ENCODE measurements around the gene SMC1B.
"Not testable (repeated sequence)": the region's sequence is repeated elsewhere in the genome, so short reads cannot be mapped to it uniquely, and the experiment has no call there.

The SMC1B gene, protein sequence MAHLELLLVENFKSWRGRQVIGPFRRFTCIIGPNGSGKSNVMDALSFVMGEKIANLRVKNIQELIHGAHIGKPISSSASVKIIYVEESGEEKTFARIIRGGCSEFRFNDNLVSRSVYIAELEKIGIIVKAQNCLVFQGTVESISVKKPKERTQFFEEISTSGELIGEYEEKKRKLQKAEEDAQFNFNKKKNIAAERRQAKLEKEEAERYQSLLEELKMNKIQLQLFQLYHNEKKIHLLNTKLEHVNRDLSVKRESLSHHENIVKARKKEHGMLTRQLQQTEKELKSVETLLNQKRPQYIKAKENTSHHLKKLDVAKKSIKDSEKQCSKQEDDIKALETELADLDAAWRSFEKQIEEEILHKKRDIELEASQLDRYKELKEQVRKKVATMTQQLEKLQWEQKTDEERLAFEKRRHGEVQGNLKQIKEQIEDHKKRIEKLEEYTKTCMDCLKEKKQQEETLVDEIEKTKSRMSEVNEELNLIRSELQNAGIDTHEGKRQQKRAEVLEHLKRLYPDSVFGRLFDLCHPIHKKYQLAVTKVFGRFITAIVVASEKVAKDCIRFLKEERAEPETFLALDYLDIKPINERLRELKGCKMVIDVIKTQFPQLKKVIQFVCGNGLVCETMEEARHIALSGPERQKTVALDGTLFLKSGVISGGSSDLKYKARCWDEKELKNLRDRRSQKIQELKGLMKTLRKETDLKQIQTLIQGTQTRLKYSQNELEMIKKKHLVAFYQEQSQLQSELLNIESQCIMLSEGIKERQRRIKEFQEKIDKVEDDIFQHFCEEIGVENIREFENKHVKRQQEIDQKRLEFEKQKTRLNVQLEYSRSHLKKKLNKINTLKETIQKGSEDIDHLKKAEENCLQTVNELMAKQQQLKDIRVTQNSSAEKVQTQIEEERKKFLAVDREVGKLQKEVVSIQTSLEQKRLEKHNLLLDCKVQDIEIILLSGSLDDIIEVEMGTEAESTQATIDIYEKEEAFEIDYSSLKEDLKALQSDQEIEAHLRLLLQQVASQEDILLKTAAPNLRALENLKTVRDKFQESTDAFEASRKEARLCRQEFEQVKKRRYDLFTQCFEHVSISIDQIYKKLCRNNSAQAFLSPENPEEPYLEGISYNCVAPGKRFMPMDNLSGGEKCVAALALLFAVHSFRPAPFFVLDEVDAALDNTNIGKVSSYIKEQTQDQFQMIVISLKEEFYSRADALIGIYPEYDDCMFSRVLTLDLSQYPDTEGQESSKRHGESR

DNA sequence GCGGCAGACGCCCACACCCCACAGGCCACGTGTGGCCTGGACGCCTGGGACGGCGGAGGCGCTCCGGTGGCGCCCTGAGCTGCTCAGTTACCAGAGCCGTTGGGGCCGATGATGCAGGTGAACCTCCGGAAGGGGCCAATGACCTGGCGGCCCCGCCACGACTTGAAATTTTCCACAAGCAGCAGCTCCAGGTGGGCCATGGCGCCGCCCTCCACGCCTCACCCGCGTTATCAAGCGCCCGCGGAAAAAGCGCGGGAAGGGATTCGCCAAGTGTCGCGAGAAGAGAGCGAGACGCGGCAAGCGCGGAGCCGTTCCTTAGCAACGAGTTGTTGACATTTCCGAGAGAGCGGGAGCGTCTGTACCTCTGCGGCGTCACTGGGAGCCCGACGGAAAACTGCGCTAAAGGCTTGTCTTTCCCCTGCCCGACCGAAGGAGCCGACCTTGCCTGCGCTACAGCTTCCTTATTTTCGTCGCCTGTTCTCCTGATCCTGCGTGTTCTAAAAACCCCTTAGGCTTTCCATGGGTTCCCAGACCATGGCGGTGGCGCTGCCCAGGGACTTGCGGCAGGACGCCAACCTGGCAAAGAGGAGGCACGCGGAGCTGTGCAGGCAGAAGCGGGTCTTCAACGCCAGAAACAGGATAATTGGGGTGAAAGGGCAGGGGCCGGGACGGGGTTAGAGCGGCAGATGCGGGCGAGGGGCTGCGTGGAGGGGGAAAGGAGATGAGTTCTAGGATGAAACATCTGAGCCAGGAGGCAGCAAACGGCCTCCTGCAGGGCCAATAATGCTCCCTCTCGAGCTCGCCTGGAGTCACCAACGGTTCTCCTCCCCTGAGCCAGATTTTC lies at the start of gene SMC1B, which contains the start of gene RIBC2:
SMC1B (minus strand) TSS at position 232 of the 844 bp plus-strand sequence; CDS start at position 200, 32 bp downstream.
RIBC2 (plus strand) TSS at position 326 of the 844 bp plus-strand sequence; CDS start at position 520, 194 bp downstream.
- DNase-seq (ENCODE audit: low read depth, low spot score) = peak; percentile 95

DNA sequence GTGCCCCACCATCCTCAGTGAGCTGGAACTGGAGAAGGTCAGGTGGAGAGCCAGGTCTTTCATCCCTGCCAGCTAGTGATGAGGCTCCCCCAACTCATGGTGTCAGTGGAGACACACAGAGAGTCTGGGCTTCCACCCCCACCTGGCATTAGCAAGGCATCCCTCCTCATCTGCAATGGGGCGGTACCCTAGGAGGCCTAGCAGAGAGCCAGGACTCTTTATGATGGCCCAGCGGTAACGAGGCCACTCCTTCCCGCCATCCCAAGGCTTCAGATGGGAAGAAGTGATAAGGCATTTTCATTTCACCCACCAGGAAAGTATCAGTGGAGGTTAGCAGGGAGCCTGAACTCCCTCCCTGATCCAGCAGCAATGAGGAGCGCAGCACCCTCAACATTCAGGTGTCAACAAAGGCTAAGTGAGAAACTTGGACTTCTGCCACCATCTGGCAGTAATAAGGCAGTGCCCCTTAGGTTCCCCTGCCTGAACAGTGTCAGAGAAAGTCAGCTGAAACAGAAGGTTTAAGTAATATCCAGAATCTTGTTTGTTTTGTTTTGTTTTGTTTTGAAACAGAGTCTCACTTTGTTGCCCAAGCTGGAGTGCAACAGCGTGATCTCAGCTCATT lies 48.7 kb upstream of the SMC1B start:
- no peak for DNase-seq (ENCODE audit: low read depth, low spot score)

DNA sequence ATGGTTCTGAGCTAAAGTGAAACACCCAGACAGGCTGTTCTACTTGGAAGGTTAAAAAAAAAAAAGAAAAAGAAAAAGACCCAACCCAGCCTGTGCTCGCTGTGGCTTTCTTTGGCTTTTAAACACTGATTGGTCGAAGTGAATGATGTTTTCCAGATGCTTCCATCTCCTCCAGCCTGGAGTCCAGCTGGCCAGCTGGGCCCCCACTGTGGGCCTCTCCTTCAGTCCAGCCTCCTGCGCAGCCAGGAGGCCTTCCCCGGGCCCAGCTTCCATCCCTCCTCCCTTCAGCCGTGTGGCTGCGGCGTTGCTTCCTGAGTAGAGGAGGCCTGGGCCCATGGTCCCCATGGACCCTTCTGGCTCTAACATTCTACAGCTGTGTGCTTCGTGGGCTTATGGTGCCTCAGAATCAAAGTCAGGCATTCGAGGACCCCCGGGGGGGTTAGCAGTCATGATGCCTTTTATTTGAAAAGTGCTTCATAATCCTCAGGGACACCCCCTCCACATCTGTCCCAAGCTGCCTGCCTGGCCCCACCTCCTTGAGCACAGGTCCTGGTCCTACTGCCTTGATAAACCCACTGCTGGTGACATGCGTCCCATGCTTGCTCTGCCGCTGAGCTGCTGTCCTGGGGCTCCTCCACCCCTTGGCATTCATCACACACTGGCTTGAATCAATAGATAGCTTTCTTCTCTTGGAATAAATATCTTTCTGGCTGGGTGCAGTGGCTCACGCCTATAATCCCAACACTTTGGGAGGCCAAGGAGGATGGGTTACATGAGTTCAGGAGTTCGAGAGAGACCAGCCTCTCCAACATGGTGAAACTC lies 47.1 kb upstream of the SMC1B start:
- no peak for DNase-seq (ENCODE audit: low read depth, low spot score)

DNA sequence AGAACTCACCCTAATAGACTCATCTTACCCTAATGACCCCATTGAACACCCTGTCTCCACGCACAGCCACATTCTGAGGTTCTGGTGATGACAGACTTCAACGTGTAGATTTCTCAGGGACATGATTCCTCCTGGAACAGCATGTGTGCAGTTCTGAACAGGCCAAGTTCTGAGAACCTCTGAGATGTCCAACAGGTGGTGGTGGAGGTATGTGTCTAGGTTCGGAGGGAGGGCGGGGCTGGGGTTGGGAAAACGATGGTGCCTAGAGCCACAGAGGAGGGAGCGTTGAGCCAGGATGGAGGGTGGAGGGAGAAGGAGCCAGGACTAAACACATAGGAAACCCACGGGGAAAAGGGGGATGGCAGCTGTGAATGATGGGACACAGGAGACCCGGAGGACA lies 45.8 kb upstream of the SMC1B start:
- no peak for DNase-seq (ENCODE audit: low read depth, low spot score)

DNA sequence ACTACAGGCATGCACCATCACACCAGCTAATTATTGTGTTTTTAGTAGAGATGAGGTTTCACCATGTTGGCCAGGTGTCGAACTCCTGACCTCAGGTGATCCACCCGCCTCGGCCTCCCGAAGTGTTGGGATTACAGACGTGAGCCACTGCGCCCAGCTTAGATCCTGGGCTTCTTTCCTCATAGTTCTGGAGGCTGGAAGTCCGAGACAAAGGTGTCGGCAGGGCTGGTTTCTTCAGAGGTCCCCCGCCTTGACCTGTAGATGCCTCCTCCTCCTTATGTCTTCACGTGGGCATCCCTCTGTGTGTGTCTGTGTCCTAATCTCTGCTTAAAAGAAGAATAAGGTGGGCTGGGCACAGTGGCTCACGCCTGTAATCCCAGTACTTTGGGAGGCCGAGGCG lies 45.1 kb upstream of the SMC1B start:
- no peak for DNase-seq (ENCODE audit: low read depth, low spot score)

DNA sequence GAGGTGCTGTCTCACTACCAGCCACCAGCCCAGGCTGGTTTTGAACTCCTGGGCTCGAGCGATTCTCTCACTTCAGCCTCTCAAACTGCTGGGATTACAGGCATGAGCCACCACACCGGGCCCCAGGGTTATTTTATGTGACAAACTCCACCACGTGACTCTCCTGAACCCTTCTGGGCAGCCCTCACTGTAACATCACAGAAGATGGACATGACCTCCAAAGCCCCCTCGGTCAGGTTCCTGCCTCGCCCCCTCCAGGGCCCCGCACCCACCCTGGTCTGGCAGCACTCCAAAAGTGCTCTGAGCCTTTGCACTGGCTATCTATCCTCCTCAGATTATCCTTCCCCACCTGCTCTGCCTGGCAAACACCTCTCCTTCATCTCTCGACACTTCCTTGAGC lies 43.4 kb upstream of the SMC1B start:
- DNase-seq (ENCODE audit: low read depth, low spot score) = no peak

DNA sequence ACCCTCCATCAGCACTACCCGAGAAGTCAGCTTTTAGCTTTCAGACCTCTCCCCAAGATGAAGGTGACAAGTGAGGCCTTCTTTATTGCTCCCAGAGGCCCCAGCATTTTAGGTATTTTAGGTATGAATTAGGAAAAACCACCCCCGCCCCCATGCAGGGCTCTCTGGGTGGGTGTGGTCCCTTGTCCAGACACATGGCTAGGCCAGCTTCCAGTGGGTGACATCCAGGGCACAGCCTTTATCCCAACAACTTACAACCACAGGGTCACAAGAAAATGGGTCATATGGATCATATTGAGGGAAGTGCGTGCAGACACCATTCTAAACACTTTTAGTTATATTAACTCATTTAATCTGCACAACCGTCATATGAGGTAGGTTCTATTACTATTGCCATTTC lies 42.2 kb upstream of the SMC1B start:
- DNase-seq (ENCODE audit: low read depth, low spot score) = no peak

DNA sequence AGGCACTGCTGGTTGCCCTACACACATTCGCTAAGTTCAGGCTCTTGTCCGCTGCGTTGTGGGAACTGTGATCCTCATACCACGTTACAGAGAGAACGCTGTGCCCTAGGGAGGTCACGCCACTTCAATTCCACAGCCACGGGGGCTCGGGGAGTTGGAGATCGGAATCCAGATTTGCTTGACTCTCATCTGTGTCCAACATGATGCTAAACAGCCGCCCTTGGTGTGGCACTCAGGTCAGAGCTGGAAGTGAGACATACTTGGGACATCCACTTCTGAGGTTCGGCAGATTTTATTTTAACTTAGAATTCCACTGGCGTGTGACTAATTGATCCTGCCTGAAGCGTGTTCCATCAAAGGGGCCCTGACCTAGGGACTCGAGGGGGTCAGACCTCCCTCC lies 41.8 kb upstream of the SMC1B start:
- DNase-seq (ENCODE audit: low read depth, low spot score) = no peak

DNA sequence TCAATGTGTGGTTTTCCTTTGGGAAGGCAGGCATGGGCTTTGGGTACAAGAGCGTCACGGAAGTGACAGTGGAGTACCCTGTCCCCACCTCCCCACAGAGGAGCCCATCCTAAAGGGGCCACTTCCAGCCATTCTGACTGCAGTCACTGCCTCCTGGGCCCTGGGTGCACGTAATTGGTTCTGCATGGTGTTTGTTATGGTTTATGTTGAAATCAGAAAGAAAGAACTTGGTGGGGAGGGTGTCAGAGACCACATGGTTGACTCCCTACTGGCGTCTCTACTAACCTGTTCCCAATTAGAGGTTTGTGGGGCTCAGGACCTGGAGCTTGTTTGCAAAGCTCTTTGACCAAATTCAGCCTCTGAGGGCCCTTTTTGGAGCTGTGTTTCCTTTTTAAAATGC lies 40.9 kb upstream of the SMC1B start:
- no peak for DNase-seq (ENCODE audit: low read depth, low spot score)

DNA sequence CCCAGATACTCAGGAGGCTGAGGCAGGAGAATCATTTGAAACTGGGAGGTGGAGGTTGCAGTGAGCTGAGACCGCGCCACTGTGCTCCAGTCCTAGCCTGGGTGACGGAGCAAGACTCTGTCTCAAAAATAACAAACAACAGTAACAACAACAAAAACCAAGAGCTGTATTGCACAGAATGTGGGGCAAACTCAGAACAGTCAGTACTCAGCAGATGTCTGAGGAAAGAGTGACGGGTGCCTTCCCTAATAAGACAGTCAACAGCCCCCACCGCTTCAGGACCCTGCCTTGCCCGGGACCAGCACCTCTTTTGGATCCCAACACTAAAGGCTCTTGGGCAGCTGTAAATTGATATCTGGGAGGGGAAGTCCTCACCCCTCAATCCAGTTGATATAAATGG lies 40.4 kb upstream of the SMC1B start:
- no peak for DNase-seq (ENCODE audit: low read depth, low spot score)

DNA sequence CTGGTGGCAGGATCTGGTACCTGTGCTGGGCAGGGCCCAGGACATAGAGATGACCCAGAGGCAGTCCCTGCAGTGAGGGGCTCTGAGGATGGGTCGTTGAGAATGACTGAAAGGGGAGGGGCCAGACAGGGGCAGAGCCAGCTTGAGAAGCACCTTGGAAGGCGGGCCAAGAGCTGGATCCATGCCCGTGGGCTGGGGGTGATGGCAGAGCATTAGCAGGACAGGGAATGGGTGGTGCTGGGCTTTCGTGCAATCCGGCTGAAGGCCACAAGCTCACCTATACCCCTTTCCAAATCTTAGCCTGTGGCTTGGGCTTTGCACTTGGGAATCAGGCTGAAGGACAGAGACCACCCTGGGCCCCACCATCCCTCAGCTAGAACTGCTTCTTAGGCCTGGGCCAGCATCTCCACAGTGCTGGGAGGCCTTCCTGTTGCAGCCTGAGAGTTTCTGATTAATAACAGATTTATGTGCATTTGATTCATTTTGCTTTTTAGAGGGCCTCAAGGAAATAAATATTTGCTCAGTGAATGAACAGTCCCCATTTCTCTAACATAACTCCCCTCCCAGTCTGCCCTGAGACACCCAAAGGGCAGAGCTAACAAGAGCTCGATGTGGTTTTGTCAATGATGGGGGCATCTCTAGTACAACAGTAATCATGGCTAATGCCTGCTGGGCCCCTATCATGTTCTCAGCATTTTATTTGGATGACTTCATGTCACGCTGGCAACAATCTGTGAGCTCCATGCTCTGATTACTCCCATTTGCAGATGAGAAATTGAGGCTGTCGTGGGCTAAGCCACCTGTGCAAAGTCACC lies 39.4 kb upstream of the SMC1B start:
- DNase-seq (ENCODE audit: low read depth, low spot score) = no peak

DNA sequence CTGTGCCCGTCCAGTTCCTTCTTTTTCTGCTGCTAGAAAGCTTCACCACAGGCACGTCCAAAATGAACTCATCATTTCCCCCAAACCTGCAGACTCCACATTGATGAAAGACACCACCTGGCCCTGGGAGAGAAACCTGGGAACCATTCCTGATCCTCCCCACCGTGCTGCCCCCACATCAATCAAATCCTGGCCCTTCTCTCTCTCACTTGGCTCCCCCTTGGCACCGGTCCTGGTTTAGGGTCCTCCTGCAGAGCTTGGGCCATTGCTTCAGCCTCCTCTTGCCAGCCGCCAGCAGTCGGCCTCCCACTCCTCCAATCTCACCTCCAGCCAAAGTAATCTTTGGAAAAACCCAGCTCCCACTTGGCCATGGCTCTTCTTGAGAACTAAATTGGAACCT lies 38.6 kb upstream of the SMC1B start:
- no peak for DNase-seq (ENCODE audit: low read depth, low spot score)

DNA sequence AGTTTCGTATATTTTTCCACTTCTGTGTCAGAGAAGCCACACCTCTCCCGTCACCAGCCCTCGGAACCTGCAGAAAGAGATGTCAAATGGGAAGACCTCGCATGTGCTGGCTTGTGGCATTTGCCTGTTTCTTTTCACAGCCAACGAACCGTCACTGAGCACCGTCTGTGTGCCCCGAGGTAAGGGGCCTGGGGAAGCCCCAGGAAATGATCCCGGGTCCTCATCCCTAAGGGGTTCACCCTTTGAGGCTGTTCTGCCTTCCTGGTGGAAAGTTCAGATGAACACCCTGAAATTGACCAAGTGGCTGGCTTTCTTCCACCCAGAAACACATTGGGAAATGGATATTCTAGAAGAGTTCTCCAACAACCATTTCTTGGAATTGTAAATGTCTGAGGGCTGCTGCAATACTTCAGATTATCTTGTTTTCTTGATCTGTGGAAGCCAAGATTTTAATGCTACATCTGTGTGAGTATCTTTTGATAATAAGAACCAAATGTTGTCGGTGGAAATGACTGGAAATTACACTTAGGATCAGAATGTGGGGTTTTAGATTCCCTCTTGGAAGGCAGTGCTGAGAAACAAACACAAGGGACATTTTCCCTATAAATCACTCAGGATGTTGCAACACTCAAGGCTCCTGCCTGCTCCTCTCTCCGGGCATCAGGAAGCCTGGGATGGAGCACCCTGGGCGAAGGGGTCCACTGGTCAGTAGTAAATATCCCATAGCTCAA lies 37.7 kb upstream of the SMC1B start:
- DNase-seq (ENCODE audit: low read depth, low spot score) = no peak

DNA sequence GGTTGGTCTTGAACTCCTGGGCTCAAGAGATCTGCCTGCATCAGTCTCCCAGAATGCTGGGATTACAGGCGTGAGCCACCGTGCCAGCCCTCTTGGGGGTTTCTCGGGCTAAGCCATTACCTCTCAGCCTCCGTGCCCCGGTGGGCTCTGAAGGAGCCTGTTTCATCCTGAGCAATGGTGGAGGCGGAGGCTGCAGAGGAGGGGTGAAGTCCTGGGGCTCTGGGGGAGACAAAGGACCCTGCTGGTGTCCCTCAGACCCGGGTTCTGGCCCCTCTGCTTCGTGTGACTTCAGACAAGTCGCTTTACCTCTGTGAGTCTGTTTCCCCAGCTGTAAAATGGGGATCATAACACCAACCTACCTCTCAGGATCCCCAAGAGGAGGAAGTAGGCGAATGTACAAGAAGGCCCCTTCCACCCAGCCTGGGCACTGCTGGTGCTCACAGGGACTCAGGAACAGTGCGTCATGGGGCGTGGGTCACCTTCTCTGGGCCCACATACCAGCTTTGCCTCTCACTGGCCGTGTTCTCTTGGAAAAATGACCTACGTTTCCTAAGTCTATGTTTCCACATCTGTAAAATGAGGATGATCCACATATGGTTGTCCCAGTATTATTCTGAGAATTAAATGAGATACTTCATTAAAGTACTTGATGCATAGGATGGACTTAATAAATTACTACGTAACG lies 36.8 kb upstream of the SMC1B start:
- DNase-seq (ENCODE audit: low read depth, low spot score) = no peak

DNA sequence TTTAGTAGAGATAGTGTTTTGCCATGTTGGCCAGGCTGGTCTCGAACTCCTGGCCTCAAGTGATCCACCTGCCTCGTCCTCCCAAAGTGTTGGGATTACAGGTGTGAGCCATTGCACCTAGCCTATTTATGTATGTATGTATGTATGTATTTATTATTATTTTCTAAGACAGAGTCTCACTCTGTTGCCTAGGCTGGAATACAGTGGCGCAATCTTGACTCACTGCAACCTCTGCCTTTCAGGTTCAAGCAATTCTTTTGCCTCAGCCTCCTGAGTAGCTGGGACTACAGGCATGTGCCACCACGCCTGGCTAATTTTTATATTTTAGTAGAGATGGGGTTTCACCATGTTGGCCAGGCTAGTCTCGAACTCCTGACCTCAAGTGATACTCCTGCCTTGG lies 36.0 kb upstream of the SMC1B start:
- DNase-seq (ENCODE audit: low read depth, low spot score) = not testable (repeated sequence)

DNA sequence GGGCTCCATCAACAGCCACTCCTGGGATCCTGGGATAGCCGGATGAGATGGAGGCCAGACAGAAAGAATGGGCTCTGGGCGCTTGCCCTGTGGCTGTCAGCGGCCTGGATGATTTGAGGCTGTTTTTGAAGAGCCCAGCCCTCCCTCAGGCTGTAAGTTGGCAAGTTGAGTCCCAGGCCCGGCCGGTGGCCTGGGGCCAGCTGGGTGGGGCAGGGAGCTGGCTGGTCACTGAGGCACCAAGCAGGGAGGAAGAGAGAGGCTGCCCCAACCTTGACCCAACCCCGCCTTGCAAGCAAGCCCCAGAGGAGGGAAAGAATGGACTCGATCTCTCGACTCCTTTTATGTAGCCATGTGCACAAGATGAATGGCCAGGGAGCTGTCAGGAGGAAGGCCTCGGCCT lies 35.0 kb upstream of the SMC1B start:
- peak; percentile 68 for DNase-seq (ENCODE audit: low read depth, low spot score)

DNA sequence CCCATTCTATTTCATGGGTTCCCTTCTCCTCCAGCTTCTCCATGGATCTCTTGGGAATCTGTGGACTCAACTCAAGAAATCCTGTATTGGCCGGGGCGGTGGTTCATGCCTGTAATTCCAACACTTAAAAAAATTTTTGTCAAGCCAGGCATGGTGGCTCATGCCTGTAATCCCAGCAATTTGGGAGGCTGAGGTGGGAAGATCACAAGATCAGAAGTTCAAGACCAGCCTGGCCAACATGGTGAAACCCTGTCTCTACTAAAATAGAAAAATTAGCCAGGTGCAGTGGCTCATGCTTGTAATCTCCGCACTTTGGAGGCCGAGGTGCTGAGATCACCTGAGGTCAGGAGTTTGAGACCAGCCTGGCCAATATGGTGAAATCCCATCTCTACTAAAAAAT lies 34.2 kb upstream of the SMC1B start:
- not testable (repeated sequence) for DNase-seq (ENCODE audit: low read depth, low spot score)

DNA sequence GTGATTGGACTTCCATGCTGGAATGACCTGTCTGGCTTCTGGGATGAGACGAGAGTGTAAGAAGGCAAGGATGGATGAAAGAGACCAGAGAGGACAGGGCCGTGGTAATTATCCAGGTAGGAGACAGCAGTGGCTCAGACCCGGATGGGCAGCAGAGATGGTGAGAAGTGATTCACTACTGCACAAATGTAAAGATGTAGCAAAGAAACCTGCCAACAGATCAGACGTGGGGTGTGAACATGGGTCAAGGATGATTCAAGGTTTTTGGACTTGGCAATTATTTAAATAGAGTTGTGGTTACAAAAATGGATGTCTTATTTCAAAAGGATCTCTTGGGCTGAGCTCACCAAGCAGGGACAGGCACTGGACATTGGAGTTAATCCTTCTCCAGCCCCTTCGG lies 32.8 kb upstream of the SMC1B start:
- no peak for DNase-seq (ENCODE audit: low read depth, low spot score)

All from ELF-1 (cell line).